NCI-H524 treated with DMSO at 0.1 percent for 48 hours (cell line): Measurements from ENCODE around the gene GEMIN5.

Experiments used
- DNase-seq: peaks from one replicate; lab custom pipeline; 2025; lab: John Stamatoyannopoulos, UW

GEMIN5 gene

DNA sequence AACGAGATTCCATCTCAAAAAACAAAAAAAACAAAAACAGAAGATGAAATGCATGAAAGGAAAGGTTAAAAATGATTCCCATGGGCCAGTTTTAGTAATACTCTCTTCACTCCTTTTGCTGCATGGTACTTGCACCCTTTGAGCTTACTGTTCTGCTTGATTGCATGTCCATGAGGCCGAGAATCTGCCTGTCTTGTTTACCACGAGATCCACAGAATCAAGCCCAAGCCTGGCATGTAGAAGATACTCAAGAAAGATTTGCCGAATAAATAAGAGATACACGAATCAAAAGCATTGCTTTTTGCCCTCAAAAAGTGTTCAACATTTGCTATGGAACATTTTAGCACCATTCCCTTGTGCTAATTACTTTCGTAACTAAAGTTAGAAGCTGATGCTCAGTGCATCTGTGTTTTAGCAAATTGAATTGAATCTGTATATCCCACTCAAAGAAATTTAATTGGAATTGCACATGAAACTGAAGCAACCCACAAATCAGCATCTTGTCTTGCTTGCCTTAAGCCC lies 88.7 kb downstream of the GEMIN5 start:
- DNase-seq, result no peak

DNA sequence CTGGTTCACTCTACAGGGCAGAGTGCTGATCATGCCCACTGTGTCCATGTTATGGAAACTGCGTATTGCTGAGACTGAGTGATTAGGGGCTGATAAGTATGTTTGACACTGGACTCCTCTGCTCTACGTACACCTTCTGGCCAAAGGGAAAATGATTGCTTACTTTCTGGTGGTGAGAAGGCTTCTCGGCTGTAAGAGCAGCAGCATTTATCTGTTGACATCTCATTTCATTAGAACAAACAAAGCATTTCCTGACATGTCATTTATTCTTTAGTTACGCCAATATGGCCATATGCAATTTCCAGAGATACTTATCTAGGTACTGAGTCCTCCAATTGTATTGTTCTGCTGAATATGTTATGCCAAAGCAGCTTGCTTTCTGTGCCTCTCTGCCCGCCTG lies 93.2 kb downstream of the GEMIN5 start:
- no peak for DNase-seq

DNA sequence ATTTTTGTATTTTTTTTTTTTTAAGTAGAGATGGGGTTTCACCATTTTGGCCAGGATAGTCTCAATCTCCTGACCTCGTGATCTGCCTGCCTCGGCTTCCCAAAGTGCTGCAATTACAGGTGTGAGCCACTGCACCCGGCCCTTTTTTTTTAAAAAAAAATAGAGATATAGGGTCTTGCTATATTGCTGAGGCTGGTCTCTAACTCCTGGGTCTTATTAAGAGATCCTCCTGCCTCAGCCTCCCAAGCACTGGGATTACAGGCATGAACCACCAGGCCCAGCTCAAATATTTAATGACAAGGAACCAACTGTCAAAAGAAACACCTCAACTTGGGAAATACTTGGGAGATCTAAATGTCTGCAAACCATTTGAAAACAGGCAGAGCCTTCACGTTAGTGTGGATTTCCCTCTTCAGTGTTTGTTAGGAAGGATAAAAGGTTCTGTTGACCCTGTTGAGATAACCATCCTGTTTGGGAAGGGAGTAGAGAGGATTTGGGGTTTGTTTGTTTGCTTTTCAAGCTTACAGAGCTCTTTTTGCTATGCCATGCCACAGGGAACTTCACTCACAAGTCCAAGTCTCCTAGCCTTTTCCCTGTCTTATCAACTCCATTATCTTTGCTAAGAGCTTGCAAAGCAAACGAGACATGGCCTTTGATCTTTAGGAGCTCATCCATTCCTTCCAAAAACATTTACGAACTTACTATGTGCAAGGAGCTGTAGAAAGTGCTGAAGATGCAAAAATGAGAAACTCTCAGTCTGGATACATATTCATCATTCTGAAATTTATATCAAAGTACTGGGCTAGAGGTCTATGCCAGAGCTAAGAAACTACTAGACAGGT lies 95.1 kb downstream of the GEMIN5 start:
- DNase-seq, result no peak

DNA sequence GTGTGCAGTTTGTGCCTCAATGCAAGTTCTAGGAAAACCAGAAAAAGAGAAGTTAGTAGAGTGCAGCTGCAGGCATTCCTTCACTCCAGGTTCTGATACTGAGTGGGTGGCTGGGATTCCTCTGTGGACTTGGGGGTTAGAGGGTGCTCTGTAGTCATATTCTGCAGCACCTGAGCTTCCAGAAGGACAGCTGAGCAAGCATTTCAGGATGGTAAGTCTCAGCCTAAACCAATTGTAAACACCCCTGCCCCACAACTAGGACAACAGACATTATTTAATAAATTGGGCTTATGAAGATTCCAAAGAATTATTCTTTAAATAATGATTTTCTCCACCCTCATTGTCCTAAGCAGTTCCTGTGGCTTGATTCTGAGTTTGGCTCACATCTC lies 96.7 kb downstream of the GEMIN5 start:
- DNase-seq, result no peak

DNA sequence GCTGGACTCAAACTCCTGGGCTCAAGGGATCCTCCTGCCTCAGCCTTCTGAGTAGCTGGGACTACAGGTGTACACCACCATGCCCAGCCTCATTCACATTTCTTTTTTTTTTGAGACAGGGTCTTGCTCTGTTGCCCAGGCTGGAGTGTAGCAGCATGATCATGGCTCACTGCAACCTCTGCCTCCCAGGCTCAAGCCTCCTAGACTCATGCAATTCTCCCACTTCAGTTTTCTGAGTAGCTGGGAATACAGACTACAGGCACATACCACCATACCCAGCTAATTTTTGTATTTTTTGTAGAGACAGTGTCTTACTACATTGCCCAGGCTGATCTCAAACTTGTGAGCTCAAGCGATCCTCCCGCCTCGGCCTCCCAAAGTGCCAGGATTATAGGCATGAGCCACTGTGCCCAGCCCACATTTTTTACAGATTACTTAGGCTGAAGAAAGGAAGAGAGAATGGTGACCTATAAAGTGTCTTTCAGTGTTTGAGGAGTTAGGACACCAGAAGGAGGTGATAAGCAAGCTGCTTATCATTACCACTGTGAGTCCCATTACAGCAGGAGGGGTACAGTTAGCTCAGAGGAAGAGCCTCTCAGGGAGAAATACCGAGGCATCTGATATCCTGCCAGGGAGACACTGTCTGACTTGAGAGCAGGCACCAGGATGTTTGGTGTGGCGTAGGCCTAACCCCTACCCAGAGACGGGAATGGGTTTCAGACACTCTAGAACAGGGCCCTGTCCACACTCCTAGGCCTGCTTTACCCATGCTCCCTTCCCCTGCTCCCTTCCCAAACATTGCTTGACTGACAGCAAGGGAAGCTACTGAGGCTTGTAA lies 97.4 kb downstream of the GEMIN5 start:
- DNase-seq, result no peak
